GM21825 (cell line): ENCODE measurements around the gene CLEC5A.
"Not testable (repeated sequence)": the region's sequence is repeated elsewhere in the genome, so short reads cannot be mapped to it uniquely, and the experiment has no call there.

Source experiments
- ATAC-seq: cut with Tn5 transposase; IDR thresholded peaks from one replicate; pipeline ENCODE4 v1.9.1; 2021; ENCODE audit warnings: mild to moderate bottlenecking, moderate library complexity; ENCODE audit not compliant: unreplicated experiment

The CLEC5A gene

GRCh38 chr7:141946796-141947195 lies at the start of gene CLEC5A:
TSS of gene CLEC5A (minus strand) at chr7:141946974. CDS start at chr7:141946292, 682 bp downstream.
- no peak for ATAC-seq

DNA sequence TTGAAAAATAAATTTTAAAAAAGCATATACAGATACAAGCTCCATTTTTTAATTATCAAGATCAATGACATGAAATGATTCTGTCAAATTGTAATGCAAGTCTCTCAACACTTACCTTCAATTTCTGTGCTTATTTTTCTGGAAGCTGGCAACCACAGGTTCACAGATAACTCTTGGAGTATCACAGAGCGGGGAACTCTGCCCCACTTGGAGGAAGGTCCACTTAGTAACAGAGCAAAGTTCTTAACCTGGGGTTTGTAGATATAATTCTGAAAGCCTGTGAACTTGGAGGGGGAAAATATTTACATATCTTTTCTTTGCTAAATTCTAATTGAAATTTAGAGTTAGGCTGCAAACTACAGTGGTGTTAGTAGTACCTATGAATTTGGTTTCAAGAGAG lies 46.6 kb upstream of the CLEC5A start:
- no peak for ATAC-seq

DNA sequence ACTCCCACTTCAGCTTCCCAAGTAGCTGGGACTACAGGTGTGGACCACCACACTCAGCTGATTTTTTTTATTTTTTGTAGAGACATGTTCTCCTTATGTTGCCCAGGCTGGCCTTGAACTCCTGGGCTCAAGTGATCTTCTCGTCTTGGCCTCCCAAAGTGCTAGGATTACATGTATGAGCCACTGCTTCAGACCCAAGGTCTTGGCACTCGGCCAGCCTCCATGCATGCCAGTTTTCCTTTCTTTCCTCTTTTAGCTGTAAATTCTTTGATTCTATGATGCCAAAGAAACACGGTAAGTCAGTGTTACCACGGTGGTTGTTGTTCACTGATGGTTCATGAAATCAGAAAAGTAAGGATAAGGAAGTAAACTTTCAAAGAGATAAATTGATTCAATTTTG lies 45.9 kb upstream of the CLEC5A start:
- no peak for ATAC-seq

- ATAC-seq, result no peak
Measured at GRCh38 chr7:141992156-141992555, 45.4 kb upstream of the CLEC5A start.

GRCh38 chr7:141991140-141991539 lies 44.4 kb upstream of the CLEC5A start:
- no peak for ATAC-seq

DNA sequence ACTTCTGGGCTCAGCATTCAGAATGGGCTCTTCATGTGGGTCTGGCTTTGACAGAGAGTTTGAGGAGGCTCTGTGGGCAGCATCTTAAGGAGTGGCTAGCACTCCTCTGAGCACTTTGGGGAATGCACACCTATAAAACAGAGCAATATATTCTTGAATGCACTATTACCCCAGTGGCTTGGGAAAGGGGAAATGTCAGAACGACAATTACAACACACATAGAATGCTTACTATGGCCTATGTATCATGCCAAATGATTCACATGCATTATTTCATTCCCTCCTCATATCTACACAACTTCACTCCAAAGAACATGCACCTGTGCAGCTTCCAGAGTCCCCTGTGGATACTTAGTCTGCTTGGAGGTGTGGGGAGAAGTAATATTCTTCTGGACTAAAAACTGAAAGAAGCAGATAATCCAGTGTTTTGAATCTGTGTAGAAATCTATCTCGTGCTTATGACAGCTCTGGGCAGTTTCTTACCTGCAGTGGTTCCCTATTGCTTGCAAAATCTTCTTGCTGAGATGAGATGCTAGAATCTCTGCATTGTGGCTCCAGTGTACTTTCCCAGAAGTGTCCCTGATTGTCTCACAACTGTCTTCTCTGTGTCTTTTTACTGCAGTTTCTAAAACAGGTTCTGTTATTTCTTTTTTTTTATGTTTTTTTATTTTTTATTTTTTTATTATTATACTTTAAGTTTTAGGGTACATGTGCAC lies 43.4 kb upstream of the CLEC5A start:
- ATAC-seq, result no peak

- ATAC-seq, result not testable (repeated sequence)
Measured at GRCh38 chr7:141987803-141988202, 41.0 kb upstream of the CLEC5A start.

GRCh38 chr7:141986923-141987322 lies 40.1 kb upstream of the CLEC5A start:
- ATAC-seq, result no peak

- not testable (repeated sequence) for ATAC-seq
Measured at GRCh38 chr7:141985926-141986325, 39.2 kb upstream of the CLEC5A start.

- no peak for ATAC-seq
Measured at GRCh38 chr7:141979568-141979967, 32.8 kb upstream of the CLEC5A start.

DNA sequence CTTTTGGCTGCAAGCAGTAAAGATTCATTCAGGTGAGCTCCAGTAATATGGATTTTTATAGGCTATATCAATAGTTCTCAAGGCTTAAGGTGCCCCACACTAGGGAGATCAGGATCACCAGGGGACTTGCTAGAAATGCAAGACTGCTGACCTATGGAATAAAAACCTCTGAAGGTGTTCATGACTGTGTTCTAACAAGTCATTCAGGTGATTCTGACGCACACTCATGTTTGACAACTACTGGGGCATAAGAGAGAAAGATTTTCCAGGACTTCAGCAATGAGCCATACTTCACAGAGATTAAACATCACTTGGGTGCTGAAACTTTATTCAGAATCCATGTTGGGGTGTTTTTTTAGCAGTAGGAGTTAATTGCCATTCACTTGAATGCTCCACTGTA lies 31.6 kb upstream of the CLEC5A start:
- ATAC-seq, result no peak

DNA sequence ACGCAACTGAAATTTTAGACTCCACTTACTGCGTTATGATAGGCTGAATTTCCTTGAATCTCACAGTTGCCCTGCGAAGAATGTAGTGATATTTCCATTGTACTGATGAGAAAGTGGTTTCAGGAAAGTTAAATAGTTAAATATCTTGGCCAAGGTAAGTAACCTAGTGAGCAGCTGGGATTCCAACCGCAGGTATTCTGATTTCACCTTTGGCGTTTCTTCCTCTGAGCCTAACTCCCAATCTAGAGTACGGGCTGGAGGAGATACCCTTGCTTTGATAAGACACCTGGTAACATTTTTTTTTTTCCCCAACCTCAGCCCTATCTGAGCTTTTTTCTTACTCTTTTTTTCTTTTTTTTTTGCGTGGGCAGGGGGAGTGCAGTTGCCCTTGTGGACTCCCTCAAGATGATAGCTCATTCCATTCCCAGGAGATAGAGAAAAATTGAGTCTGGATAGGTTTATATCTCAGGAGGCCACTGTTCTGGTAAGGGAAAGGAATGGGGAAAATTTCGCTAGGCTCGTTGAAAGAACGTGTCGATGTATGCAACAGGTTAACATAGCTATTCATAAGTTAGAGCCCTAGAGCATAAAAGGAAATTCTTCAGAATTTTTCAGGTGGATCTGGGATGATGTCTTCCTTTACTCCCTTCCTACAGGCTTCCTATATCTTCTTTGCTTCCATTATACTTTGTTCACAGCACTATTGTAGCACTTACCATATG lies 29.9 kb upstream of the CLEC5A start:
- ATAC-seq, result no peak

- peak; percentile 71 for ATAC-seq
Measured at GRCh38 chr7:141975806-141976523, 29.2 kb upstream of the CLEC5A start.

- ATAC-seq, result no peak
Measured at GRCh38 chr7:141974831-141975230, 28.1 kb upstream of the CLEC5A start.

DNA sequence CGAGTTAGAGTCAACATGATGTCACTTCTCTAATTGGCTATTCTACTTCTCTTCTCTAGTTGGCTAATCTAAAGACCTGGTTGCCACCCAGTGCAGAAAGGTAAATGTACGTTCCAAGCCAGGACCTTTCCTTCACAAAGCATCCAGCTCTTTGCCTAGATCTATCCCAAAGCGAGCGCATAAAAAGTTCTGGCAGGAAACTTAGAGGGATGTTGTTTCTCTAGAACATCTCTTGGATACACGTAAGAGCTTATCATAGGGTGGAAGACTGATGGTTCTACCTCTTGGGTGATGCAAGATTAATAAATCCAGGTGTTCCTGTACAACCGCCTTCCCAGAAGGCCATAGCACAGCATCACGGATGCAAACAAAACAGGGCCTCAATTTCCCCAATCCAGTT lies 26.9 kb upstream of the CLEC5A start, which contains the start of gene TAS2R38:
TSS of gene TAS2R38 (minus strand) at position 101 of the 400 bp plus-strand sequence. CDS start at position 17, 84 bp downstream.
- ATAC-seq, result no peak

DNA sequence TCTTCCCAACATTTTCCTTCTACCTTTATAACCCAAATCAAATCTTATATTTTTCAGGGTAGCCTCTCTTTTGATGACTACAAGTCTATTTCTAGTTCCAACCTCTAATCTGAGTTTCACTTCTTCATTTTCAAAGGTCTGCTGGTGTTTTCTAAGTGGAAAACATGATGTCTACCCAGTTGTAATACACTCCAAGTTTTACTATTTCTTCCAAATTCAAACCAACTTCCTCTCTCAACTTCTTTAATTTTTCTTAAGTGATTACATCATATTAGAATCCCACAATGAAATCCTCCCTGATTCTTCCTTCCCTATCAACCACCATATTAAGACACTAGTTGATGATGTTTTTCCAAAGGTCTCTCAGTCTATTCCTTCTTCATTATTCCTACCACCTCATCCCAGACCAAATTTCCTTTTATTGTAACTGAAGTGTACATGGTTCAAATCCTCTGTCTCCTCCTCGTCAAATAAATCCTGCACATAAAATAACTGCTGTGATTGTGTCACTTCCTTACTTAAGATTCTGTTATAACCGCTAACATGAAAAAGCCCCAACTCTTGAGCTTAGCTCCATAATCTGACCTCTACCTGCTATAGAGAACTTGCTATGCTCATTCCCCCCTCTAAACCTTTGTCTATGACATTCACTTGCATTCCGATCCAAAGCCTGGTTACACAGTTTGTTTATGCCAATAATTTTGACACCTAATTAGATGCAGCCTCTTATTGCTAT lies 14.1 kb upstream of the CLEC5A start:
- ATAC-seq, result no peak

GRCh38 chr7:141956084-141956483 lies 9.3 kb upstream of the CLEC5A start:
- no peak for ATAC-seq

DNA sequence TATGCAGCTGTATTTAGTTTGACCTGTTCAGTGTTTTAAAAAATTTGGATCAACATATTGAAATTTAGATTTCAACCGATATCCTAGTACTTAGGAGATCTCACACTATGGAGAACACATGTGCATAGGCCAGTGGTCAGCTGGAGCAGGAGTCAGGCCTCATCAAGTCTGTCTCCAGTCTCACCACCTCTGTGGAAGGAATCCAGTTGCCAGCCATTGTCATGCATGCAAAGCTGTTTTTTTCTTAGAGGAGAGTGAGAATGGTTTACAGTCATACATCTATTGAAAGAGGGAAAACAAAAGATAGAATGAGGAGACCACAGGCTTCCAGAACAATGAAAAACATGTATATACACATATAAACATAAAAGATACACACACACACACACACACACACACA lies 7.6 kb upstream of the CLEC5A start:
- ATAC-seq, result no peak

- ATAC-seq, result no peak
Measured at GRCh38 chr7:141952461-141952860, 5.7 kb upstream of the CLEC5A start.

- no peak for ATAC-seq
Measured at GRCh38 chr7:141950806-141951205, 4.0 kb upstream of the CLEC5A start.

DNA sequence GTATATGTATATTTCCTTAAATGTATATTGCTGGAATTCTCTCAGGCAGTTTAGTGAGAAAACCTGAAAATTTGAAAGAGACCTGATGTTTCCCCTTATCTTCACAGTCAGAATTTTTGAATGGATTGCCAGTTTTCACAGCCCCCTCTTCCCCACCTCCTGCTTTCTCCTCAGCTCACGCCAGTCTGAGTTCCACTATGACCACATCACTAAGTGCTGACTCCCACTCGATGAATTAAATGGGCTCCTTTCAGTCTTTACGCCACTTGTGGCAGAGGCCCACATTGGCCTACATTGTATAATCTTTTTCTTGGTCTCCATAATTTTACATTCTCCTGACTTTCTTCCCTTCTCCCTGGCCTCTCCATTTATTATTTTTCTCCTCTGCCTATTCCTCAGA lies 3.1 kb upstream of the CLEC5A start:
- ATAC-seq, result no peak
